HG03460 (cell line): ENCODE measurements around the gene SLC25A11.

ENCODE experiments used
- ATAC-seq: cut with Tn5 transposase; IDR thresholded peaks from one replicate; pipeline ENCODE4 v1.9.1; 2021; ENCODE audit not compliant: unreplicated experiment

SLC25A11 gene

GRCh38 chr17:4966844-4967538, 27.1 kb upstream of the SLC25A11 start:
- ATAC-seq = peak; percentile 79

- ATAC-seq = no peak
Observed at GRCh38 chr17:4965311-4965986, 25.6 kb upstream of the SLC25A11 start.

- ATAC-seq = no peak
Observed at GRCh38 chr17:4960279-4960922, 20.6 kb upstream of the SLC25A11 start.

GRCh38 chr17:4959261-4959965, 19.6 kb upstream of the SLC25A11 start:
- ATAC-seq = no peak

- no peak for ATAC-seq
Observed at GRCh38 chr17:4958102-4958501, 18.3 kb upstream of the SLC25A11 start.

- ATAC-seq = no peak
Observed at GRCh38 chr17:4956493-4957061, 16.7 kb upstream of the SLC25A11 start.

- ATAC-seq = no peak
Observed at GRCh38 chr17:4955091-4955490, 15.2 kb upstream of the SLC25A11 start.

- no peak for ATAC-seq
Observed at GRCh38 chr17:4953451-4953961, 13.7 kb upstream of the SLC25A11 start.

- no peak for ATAC-seq
Observed at GRCh38 chr17:4951486-4951885, 11.6 kb upstream of the SLC25A11 start.

GRCh38 chr17:4950746-4951204, 10.9 kb upstream of the SLC25A11 start, which contains the start of gene ENO3:
TSS of gene ENO3 (plus strand) at chr17:4951119. CDS start at chr17:4951830, 711 bp downstream.
- no peak for ATAC-seq

- peak; percentile 9 for ATAC-seq
Observed at GRCh38 chr17:4950075-4950745, 10.4 kb upstream of the SLC25A11 start.

GRCh38 chr17:4949321-4950074, 9.7 kb upstream of the SLC25A11 start:
- peak; percentile 28 for ATAC-seq

GRCh38 chr17:4948931-4949320, 9.1 kb upstream of the SLC25A11 start:
- peak; percentile 29 for ATAC-seq

- ATAC-seq = peak; percentile 17
Observed at GRCh38 chr17:4948166-4948930, 8.5 kb upstream of the SLC25A11 start, which contains the start of gene PFN1. TSS of gene PFN1 (minus strand) at chr17:4948530. CDS start at chr17:4948394, 136 bp downstream.

GRCh38 chr17:4947411-4948165, 7.7 kb upstream of the SLC25A11 start:
- ATAC-seq = no peak

GRCh38 chr17:4947010-4947410, 7.2 kb upstream of the SLC25A11 start:
- no peak for ATAC-seq

GRCh38 chr17:4946312-4946976, 6.6 kb upstream of the SLC25A11 start:
- no peak for ATAC-seq
